WTC11 (cell line): ENCODE measurements around the gene DUSP22. TPM values are rescaled to one million over a fixed set of nuclear protein-coding genes. Genes with fewer than 3 reads are reported as not detected.

Source experiments
- ATAC-seq: fragments of 200-7000 bp; cut with Tn5 transposase; 2 replicates; pipeline ENCODE4 v1.10.0; 2021; ENCODE audit warnings: mild to moderate bottlenecking, moderate library complexity
- CTCF ChIA-PET: fragments of 300-600 bp; sonication (Branson Sonifier 250); formaldehyde crosslinking; loops from one replicate; lab custom pipeline; 2021; ENCODE audit warnings: antibody characterized with exemption; lab: Charles Lee
- POLR2A ChIA-PET: fragments of 350-600 bp; sonication (Branson Sonifier 250); formaldehyde crosslinking; loops from one replicate; lab custom pipeline; 2021; ENCODE audit warnings: antibody characterized with exemption; lab: Charles Lee
- DNase-seq: peaks from one replicate; pipeline ENCODE4 v3.0.0; 2021; ENCODE audit warnings: low spot score
- H3K27ac Mint-ChIP-seq: 2 replicates; pipeline ENCODE4 v1.8.0; 2021; ENCODE audit warnings: mixed read lengths
- H3K27me3 Mint-ChIP-seq: 2 replicates; pipeline ENCODE4 v1.8.0; 2021; ENCODE audit warnings: low read depth, mild to moderate bottlenecking, moderate library complexity, mixed read lengths
- H3K36me3 Mint-ChIP-seq: 2 replicates; pipeline ENCODE4 v1.8.0; 2021; ENCODE audit warnings: mixed read lengths
- H3K4me1 Mint-ChIP-seq: 2 replicates; pipeline ENCODE4 v1.8.0; 2022; ENCODE audit warnings: mixed read lengths
- H3K4me3 Mint-ChIP-seq: 2 replicates; pipeline ENCODE4 v1.8.0; 2021; ENCODE audit warnings: mild to moderate bottlenecking, moderate library complexity, mixed read lengths
- H3K9me3 Mint-ChIP-seq: 2 replicates; pipeline ENCODE4 v1.8.0; 2021; ENCODE audit warnings: mixed read lengths
- AFF4 ChIP-seq: sonication (generic); formaldehyde crosslinking; IDR thresholded peaks from 2 replicates; pipeline ENCODE4 v1.8.1; 2023; ENCODE audit warnings: mild to moderate bottlenecking, missing genetic modification reagents, borderline replicate concordance
- ARID4B ChIP-seq: sonication (generic); formaldehyde crosslinking; IDR thresholded peaks from 2 replicates; pipeline ENCODE4 v1.8.0; 2023; ENCODE audit warnings: missing genetic modification reagents, mild to moderate bottlenecking, borderline replicate concordance
- CDX4 ChIP-seq: fragments of 250-450 bp; sonication (Bioruptor Pico); IDR thresholded peaks from 2 replicates; pipeline ENCODE4 v1.9.0; 2021; ENCODE audit warnings: moderate library complexity, mild to moderate bottlenecking, inconsistent platforms, borderline replicate concordance
- ETV6 ChIP-seq: sonication (generic); formaldehyde crosslinking; IDR thresholded peaks from 2 replicates; pipeline ENCODE4 v1.8.1; 2022; ENCODE audit warnings: mild to moderate bottlenecking, missing genetic modification reagents
- FOXJ3 ChIP-seq: sonication (generic); formaldehyde crosslinking; IDR thresholded peaks from 2 replicates; pipeline ENCODE4 v1.9.0; 2021; ENCODE audit warnings: missing genetic modification reagents, mild to moderate bottlenecking, borderline replicate concordance
- HMGA2 ChIP-seq: fragments of 250-450 bp; sonication (Bioruptor Pico); IDR thresholded peaks from 2 replicates; pipeline ENCODE4 v1.4.0; 2021; ENCODE audit warnings: mild to moderate bottlenecking, moderate library complexity
- PRDM15 ChIP-seq: sonication (generic); formaldehyde crosslinking; IDR thresholded peaks from 2 replicates; pipeline ENCODE4 v1.8.0; 2022; ENCODE audit warnings: missing genetic modification reagents
- PREB ChIP-seq: sonication (generic); formaldehyde crosslinking; IDR thresholded peaks from 2 replicates; pipeline ENCODE4 v1.8.1; 2022; ENCODE audit warnings: mild to moderate bottlenecking, missing genetic modification reagents, moderate library complexity, borderline replicate concordance
- PRRX2 ChIP-seq: fragments of 250-450 bp; sonication (Bioruptor Pico); IDR thresholded peaks from 2 replicates; pipeline ENCODE4 v1.8.0; 2021; ENCODE audit warnings: mild to moderate bottlenecking
- SMAD3 ChIP-seq: sonication (generic); formaldehyde crosslinking; IDR thresholded peaks from 2 replicates; pipeline ENCODE4 v1.8.0; 2022; ENCODE audit warnings: missing genetic modification reagents, mild to moderate bottlenecking, borderline replicate concordance
- SOX15 ChIP-seq: fragments of 250-450 bp; sonication (Bioruptor Pico); IDR thresholded peaks from 2 replicates; pipeline ENCODE4 v1.9.0; 2021; ENCODE audit warnings: mild to moderate bottlenecking
- ZMAT4 ChIP-seq: fragments of 250-450 bp; sonication (Bioruptor Pico); IDR thresholded peaks from 2 replicates; pipeline ENCODE4 v1.9.0; 2021; ENCODE audit warnings: mild to moderate bottlenecking
- ZNF138 ChIP-seq: sonication (generic); formaldehyde crosslinking; conservative IDR thresholded peaks from 2 replicates; pipeline ENCODE4 v1.8.1; 2022; ENCODE audit warnings: mild to moderate bottlenecking, moderate library complexity, missing genetic modification reagents
- ZNF281 ChIP-seq: sonication (generic); formaldehyde crosslinking; IDR thresholded peaks from 2 replicates; pipeline ENCODE4 v1.8.0; 2023; ENCODE audit warnings: mild to moderate bottlenecking, missing genetic modification reagents
- ZNF396 ChIP-seq: fragments of 250-450 bp; sonication (Bioruptor Pico); IDR thresholded peaks from 2 replicates; pipeline ENCODE4 v1.8.0; 2021; ENCODE audit warnings: mild to moderate bottlenecking, moderate library complexity, borderline replicate concordance
- ZNF512 ChIP-seq: sonication (generic); formaldehyde crosslinking; IDR thresholded peaks from 2 replicates; pipeline ENCODE4 v1.8.1; 2022; ENCODE audit warnings: missing genetic modification reagents, borderline replicate concordance
- ZNF671 ChIP-seq: fragments of 250-450 bp; sonication (Bioruptor Pico); IDR thresholded peaks from 2 replicates; pipeline ENCODE4 v1.8.0; 2021; ENCODE audit warnings: mild to moderate bottlenecking
- total RNA-seq: library from RNA; stranded (reverse); gene quantifications from 3 replicates; pipeline ENCODE4 v1.2.3, GENCODE V29; 2021

The DUSP22 gene
- total RNA-seq, 1 experiment from 2014 or later: 38.5 TPM

- TF ChIP-seq AFF4: no peak
- TF ChIP-seq SMAD3 (CRISPR knock-in tag): no peak
- TF ChIP-seq ETV6: no peak
- no peak for TF ChIP-seq ARID4B (CRISPR knock-in tag)
- TF ChIP-seq, all 79 proteins: peak for 0
These were observed 35.9 kb downstream of the DUSP22 start (continued) for GRCh38 chr6:328136-328670.

- Mint-ChIP-seq H3K4me3 (no peak overlapping the region), H3K4me1 (peaks cover 4% of the 10 kb centered on the region), H3K27me3 (no peaks in the 10 kb centered on the region), H3K36me3 (peaks cover 6% of the 10 kb centered on the region), H3K27ac (no peak overlapping the region), H3K9me3 (peaks cover 17% of the 10 kb centered on the region)
- no peak for ATAC-seq
- CTCF ChIA-PET: no interaction called here
- POLR2A ChIA-PET: no interaction called here
- DNase-seq: no peak
- no peak for TF ChIP-seq ZNF512 (CRISPR knock-in tag)
- no peak for TF ChIP-seq CDX4 (CRISPR knock-in tag)
- no peak for TF ChIP-seq ZNF396
- no peak for TF ChIP-seq PRRX2 (CRISPR knock-in tag)
- no peak for TF ChIP-seq ZMAT4 (CRISPR knock-in tag)
- no peak for TF ChIP-seq HMGA2 (CRISPR knock-in tag)
- no peak for TF ChIP-seq SOX15 (CRISPR knock-in tag)
- no peak for TF ChIP-seq ZNF671 (CRISPR knock-in tag)
- TF ChIP-seq ZNF281 (CRISPR knock-in tag): no peak
- TF ChIP-seq PRDM15: no peak
- no peak for TF ChIP-seq ZNF138 (CRISPR knock-in tag)
- no peak for TF ChIP-seq PREB
- TF ChIP-seq FOXJ3 (CRISPR knock-in tag): no peak
These were observed 36.6 kb downstream of the DUSP22 start for GRCh38 chr6:328924-329323.
